Measurements from ENCODE around the gene B4GALNT2. TPM values are rescaled to one million over a fixed set of nuclear protein-coding genes. Genes with fewer than 3 reads are reported as not detected.

Gene B4GALNT2
- total RNA-seq, 1 experiment from 2014 or later: not detected

DNA sequence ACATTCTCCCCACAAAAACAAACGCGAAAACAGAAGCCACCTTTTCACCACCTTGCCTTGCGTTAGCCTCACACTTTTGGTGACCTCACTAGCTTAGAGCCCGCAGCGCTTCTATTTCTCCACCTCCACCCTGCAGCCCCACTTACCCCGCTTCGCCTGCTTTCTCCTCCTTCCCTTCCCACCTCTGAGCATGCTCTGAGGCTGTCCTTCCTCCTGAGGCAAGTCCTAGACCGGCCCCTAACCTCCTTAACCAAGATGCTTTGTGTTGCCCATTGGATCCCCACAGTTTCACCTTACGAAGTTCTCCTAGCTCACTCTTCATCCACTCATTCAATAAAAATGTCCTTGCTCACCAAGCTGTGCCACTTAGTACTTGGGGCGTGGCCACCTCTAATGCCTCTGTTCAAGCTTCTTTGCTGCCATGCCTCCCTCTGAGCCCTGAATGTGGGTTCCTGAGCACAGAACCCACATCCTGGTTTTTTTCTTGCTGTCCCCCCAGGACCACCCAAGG is 76.5 kb downstream of the B4GALNT2 start:
- no peak for DNase-seq (ENCODE audit: extremely low read depth, low read depth)

DNA sequence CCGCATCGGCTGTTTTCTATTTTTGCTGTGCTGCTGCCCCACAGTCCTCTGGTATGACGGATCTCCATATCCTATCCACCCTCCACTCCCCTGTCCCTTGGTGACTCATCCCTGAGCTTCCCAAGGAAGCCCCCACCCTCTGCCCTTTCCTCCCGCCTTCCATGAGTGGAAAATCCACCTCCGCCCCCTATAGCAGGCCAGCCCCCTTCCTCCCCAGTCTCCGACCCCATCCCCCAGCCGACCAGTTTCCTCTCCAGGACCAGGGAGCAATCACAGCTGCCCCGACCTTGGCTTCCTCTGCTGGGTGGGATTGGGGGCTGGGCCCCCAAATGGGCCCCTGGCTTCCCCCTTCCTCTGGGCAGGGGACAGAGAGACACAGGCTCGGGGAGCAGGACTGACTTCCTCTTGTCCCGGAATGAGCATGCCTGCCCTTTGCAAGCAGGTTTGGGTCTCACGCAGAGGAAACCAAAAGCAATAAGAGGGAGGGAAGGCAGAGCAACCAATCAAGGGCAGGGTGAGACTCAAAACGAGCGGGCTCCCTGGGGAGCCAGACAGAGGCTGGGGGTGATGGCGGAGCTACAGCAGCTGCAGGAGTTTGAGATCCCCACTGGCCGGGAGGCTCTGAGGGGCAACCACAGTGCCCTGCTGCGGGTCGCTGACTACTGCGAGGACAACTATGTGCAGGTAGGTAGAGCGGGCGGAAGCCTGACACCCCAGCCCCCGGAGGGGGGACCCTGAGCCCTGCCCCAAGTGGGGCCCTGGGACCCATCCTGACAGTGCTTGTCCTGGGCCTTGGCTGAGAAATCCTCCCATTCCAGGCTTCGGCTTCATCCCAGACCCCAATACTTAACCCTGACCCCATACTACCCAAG is 77.8 kb downstream of the B4GALNT2 start, which contains the start of the genes ABI3 and GNGT2:
ABI3 (plus strand) TSS at position 550 of the 872 bp plus-strand sequence; CDS start at position 568, 18 bp downstream.
GNGT2 (minus strand) TSS at position 417 of the 872 bp plus-strand sequence. CDS start 3,152 bp downstream, outside the sequence.
- DNase-seq (ENCODE audit: extremely low read depth, low read depth): no peak

DNA sequence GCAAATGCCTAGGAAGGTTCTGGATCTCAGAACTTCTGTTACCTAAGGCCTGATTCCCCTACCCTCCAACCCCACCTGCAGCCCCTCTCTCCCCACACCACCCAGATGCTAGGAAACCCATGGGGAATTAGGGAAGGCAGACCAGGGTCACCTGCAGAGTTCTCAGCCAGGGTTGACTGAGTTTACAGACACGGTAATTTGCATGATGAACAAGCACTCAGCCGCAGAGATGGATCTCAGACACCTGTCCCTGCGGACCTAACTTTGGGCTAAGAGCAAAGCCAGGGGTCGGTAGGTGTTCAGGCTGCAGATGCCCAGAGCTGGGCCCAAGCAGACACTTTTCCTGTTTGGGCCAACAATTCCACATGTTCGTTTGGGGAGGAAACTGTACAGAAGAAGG is 80.8 kb downstream of the B4GALNT2 start:
- DNase-seq (ENCODE audit: extremely low read depth, low read depth): no peak

DNA sequence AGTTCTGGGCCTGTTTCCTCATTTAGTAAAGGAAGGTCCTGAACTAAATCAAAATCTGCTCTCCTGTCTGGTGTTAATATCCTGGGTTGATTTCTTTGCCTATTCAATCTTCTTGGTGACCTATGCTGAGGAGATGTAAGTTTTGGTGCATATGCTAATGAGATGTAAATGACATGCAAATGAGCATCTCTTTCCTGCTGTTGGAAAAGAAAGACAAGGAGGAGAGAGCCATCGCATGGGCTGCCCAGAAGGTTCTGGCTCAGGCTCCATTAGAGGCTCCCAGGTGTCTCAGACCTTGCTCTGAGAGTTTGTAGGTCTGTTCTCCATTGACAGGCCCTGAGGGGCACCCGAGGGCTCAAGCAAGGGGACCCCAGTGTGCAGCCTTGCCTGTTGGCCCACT is 81.3 kb downstream of the B4GALNT2 start:
- DNase-seq (ENCODE audit: extremely low read depth, low read depth): no peak

DNA sequence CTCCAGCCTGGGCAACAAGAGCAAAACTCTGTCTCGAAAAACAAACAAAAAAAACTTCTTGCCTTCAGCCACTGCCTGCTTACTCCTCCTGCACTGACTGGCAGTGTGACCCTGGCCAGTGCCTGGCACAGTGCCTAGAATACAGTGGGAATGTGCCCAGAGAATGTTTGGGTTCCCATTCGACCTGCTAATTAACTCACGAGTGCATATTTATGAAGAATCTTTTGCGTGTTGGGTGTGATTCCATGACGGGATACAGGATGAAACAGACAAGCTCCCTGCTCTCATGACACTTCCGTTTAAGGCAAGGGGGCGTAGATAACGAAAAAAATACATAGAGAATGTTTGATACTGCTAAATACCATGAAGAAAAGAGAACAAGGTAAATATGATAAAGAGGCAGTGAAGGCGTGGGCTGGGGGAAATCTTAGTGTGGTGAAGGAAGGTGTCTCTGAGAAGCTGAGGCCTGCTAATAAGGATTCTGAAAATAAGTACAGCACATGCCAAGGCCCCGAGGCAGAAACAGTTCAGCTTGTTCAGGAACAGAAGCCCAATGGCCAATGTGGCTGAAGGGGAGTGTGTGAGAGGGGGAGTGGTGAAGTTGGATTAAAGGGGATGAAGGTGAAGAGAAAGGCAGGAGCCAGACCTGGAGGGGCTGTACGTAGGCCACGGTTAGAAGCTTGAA is 82.2 kb downstream of the B4GALNT2 start:
- DNase-seq (ENCODE audit: extremely low read depth, low read depth): no peak

DNA sequence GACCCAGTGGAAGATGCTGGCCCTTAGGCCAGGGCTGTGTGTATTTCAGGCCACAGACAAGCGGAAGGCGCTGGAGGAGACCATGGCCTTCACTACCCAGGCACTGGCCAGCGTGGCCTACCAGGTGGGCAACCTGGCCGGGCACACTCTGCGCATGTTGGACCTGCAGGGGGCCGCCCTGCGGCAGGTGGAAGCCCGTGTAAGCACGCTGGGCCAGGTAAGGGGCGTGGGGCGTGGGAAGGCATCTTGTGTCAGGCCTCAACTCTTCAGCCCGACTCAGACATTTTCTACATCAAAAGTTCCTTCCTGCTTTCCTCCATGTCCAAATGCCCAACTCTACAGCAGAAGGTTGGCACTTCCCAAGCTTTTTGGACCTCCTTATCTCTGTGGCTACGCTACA is 83.9 kb downstream of the B4GALNT2 start:
- DNase-seq (ENCODE audit: extremely low read depth, low read depth): no peak

DNA sequence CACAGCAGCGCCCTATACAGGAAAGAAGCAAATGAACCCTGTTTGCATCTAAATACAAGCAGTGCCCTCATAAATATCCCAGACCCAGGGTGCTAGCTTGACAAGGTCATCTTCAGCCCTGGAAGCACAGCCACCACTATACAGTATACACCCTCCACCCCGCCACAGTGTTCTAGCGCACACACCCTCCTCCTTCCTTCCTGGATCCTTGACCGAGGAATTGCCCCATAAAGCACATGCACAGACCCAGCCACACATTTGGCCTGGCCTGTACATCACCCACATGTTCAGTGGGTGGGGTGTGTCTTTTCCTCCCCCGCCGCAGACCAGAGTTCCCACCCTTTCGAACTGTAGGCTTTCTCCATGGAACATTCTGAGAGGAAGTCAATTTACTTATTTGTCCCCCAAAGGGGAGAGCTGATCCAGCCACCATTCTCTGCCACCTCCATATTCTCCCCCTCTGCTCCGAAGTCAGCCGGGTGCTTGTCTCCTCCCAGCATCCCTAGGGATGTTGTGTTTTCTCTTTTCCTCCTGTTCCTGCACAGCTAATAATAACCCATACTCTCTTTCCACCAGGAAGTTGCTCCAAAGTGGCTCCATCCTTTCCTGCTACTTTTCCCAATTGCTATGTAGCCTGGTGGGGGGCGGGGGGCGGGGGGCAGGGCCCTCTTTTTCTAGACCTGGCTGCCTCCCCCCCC is 84.5 kb downstream of the B4GALNT2 start:
- no peak for DNase-seq (ENCODE audit: extremely low read depth, low read depth)

DNA sequence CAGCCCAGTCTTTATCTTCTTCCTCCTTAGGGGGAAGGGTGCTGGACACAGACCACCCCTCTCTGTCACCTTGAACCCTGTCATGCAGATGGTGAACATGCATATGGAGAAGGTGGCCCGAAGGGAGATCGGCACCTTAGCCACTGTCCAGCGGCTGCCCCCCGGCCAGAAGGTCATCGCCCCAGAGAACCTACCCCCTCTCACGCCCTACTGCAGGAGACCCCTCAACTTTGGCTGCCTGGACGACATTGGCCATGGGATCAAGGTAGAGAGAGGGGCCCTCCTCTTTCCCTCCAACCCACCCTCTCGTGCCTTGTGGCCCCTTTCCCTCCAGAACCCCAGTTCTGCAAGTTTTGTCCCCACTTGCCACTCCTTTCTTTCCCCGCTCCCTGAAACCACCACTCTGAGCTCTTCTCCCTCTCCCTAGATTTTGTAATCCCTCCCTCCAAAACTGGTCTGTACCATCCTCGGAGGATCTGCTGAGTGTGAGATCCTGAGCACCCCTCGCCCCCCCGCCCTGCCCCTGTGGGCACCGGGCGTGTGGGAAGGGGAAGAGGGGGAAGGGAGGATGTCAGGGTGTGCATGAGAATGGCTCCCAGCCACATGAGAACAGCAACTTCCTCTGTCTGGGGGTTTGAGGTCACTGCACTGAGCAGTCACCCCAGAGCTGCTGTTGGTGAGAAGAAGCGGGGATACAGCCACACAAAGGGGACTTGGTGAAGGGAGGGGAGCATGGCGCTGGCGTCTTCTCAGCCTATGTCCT is 85.3 kb downstream of the B4GALNT2 start:
- DNase-seq (ENCODE audit: extremely low read depth, low read depth): no peak

DNA sequence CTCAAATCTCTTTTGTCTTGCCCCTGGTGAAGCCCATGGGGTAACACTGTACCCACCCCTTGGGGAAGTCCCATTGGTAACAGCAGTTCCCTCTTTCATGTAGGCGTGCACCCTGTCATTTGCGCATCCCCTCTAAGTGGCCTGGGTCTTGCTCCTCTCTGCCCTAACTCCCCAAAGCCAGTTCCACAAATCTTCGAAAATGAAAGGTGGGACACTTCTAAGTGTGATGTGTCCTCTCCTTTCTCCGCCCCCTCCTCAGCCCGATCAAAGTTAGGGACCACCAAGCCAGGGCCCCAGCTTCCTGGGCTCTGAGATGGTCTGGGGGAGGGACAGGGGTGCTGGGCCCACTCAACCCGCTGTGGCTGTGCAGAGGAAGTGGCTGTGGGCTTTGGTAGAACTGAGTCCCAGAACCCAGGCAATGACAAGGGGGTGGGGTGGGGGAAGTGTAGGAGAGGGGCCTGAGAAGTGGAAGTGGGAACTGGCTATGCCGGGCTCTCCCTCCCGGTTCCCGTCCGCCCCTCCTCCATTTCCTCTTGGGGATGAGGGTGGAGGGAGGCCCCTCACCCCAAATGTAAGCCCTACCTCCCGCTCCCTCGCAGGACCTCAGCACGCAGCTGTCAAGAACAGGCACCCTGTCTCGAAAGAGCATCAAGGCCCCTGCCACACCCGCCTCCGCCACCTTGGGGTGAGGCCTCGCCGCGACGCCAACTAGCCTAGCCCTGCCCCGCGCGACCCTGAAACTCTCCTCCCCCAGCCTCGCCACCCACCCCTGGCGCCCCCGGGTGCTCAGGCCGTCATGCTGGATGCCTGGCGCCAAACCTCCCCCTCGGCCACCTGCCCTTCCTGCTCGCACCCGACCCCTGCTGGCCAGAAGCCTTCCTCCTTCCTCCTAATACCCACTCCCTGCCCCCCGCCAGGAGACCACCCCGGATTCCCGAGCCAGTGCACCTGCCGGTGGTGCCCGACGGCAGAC is 86.7 kb downstream of the B4GALNT2 start:
- no peak for DNase-seq (ENCODE audit: extremely low read depth, low read depth)

DNA sequence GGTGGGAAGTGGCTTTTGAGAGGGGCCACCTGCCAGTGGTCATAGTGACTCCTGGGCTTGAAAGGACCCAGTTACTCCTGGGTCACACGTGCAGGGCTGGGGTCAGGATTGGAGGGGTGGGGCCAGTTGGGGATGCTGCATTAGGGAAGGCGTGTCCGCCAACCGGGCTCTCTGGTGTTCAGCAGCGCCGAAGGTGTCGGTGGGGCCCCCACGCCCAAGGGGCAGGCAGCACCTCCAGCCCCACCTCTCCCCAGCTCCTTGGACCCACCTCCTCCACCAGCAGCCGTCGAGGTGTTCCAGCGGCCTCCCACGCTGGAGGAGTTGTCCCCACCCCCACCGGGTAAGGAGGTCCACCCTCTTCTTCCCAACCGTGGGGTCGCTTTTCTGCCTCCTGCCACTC is 87.4 kb downstream of the B4GALNT2 start:
- no peak for DNase-seq (ENCODE audit: extremely low read depth, low read depth)

DNA sequence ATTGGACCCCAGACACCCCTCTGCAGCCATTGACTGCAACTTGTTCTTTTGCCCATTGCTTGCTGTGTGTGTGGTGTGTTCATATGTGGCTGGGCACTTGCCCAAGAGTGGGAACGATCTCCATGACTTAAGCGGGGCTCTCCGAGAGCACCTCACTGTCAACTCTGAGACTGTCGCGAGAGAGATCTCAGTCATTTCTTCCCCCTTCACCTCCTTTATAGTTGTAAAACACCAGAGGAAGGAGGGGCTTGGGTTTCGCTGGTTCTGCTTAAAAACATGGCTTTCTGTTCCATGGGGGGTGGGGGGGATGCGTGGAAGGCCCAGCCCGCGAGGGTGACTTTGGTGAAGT is 90.6 kb downstream of the B4GALNT2 start:
- no peak for DNase-seq (ENCODE audit: extremely low read depth, low read depth)

DNA sequence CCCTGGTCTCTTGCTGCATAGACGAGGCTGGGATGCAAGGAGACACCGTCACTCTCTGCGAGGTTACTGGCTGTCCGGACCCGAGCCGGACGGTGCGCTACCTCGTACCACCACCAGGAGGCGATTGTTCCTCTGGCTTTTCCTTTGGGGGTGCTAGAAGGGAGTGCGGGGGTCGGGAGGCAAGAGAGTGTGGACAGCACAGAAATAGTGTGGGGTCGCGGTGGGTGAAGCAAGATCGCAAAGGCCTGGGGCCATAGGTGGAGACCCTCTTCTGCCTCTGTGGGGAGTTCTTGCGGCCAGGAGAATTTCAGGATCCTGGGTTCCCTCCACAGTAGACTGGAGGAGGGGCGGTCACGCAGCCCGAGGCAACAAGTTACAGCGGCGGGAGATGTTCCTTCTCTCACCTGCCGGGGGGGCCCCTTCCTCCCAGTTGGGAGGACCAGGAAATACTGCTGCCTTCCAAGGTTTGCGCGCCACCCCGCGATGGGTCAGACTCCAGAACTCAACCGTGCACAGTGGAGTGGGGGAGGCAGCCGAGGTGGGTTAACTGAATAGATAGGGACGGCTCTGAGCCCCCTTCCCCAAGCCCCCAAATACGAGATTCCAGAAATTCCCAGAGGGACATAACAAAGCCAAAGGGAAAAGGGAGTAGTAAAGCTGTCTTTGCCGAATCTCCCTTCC is 91.1 kb downstream of the B4GALNT2 start:
- peak; percentile 37 for DNase-seq (ENCODE audit: extremely low read depth, low read depth)

DNA sequence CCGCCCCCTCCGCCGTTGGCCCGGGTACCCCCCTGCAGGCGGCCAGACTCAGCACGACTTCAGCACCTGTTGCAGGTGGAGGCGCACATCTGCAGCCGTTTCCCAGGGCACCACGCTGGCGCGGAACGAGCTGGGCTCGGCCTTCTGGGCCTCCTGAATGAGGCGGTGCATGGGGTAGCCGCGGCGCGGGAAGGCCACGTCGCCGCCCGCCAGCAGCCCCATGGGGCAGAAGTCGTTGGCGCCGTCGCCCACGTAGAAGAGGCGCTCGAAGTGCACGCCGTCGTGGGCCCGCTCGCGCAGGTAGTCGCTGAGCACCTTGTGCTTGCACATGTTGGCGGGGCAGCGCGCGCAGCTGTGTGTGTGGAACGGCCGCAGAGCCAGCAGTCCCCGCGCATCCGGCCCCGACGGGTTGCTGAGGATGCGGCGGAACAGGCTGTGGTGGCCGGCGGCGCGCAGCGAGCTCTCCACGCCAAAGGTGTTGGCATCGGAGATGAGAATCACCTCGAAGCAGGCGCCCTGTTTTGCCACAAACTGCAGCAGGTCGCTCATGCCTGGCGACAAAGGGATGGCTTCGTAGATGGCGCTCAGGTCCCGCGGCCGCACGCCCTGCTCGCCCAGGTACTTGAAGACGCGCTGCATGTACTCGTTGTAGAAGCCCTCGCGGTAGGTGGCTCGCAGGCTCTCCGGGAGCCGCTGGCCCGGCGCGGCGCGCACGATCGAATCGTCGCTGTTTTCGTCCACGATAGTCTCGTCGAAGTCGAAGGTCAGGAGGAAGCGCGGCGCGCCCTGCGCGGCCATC is 91.8 kb downstream of the B4GALNT2 start:
- DNase-seq (ENCODE audit: extremely low read depth, low read depth): no peak

DNA sequence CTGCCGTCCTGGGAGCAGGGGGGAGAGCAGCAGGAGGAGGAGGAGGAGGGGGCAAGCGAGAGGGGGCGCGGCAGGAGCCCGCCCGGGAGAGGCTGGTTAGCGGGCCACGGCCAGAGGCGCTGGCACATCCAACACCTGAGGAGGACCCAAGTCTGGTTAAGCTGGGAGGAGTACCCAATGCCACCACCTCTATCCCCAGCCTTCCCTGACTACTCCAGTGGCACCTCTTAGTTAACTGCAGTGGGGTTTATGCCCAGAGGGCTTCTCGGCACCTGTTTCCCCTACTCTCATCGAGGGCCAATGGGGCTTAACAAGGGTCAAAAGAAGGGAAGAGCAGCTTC is 92.4 kb downstream of the B4GALNT2 start:
- no peak for DNase-seq (ENCODE audit: extremely low read depth, low read depth)

DNA sequence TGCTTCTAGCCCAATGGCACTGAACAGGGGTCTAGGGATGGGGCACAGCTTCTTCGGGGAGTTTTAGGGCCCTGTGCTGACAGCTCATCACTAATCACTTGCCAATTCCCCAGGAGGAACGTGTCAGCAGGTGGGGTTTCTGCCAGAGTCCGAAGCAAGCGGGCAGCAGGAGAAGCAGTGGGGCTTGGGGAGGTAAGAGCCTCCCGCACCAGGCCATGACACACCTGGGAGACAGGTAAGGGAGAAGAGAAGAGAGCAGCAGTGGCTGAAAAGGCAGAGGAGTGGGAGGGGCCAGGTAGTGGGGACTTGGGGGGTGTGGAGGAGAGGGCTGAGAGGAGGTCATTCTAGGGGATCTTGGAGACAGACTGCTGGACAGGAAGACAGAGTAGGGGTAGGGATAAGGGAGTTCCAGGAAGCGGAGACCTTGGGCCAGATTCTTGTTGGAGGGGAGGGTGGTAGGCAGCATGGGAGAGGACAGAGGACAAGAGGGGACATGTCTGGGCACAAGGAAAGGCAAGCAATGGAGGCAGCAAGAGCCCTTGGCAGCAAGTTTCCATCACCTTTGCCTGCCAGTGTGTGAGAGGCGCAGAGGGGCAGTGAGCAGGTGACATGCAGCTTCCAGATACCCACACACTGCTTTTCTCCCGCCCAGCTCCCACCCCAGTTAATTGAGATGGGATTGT is 93.1 kb downstream of the B4GALNT2 start:
- no peak for DNase-seq (ENCODE audit: extremely low read depth, low read depth)
